ENCODE results near the gene HRCT1. TPM values are rescaled to one million over a fixed set of nuclear protein-coding genes. Genes with fewer than 3 reads are reported as not detected.

Gene HRCT1
- total and polyA plus RNA-seq, 2 experiments from 2014 or later, result not detected

GRCh38 chr9:35908504-35909125, 2.6 kb downstream of the HRCT1 start:
- Mint-ChIP-seq H3K4me1 (peaks cover 53% of the 10 kb centered on the region), H3K36me3 (ENCODE audit: low read depth) (no peaks in the 10 kb centered on the region), H3K27ac (peak overlapping the region; percentile 78; the same call in 1 of the 2 replicates), H3K9me3 (no peaks in the 10 kb centered on the region), H3K4me3 (peak overlapping the region; percentile 40; the same call in 1 of the 3 replicates), H3K27me3 (ENCODE audit: insufficient read depth, low read depth, poor library complexity) (peaks cover 12% of the 10 kb centered on the region)
- ATAC-seq, result no peak
- no peaks in the 10 kb centered on the region for H3K27me3 ChIP-seq (ENCODE audit: insufficient read depth)
- no peak for DNase-seq (ENCODE audit: low spot score)
- H3K9me2 ChIP-seq (ENCODE audit: insufficient read depth), result no peaks in the 10 kb centered on the region
- no peaks in the 10 kb centered on the region for H3K79me2 ChIP-seq (replicated peaks; ENCODE audit: insufficient read depth)
- H3K4me3 ChIP-seq, result no peak overlapping the region
- peak overlapping the region; percentile 60; the same call in 1 of the 2 replicates for H3K27ac ChIP-seq (ENCODE audit: low read depth)
- H3K4me2 ChIP-seq, result peak overlapping the region; percentile 69
- TF ChIP-seq CREB1 (CRISPR knock-in tag; IDR thresholded peaks at IDR 0.05; ENCODE audit: low read depth), result no peak
- H3K4me1 ChIP-seq (ENCODE audit: insufficient read depth), result peaks cover 20% of the 10 kb centered on the region
- H2AFZ ChIP-seq, result peak overlapping the region; percentile 99
- no peaks in the 10 kb centered on the region for H3F3A ChIP-seq (replicated peaks; ENCODE audit: low read depth)
- no peaks in the 10 kb centered on the region for H4K20me1 ChIP-seq (replicated peaks; ENCODE audit: insufficient read depth)
- no peaks in the 10 kb centered on the region for H3K36me3 ChIP-seq (ENCODE audit: insufficient read depth)

GRCh38 chr9:35909274-35909673, 3.3 kb downstream of the HRCT1 start, which contains the start of gene SPAAR:
SPAAR (plus strand) TSS chr9:35909490; CDS start chr9:35910464, 974 bp downstream.
- peaks cover 53% of the 10 kb centered on the region for H3K4me1 Mint-ChIP-seq
- Histone ChIP-seq H3K27me3 (ENCODE audit: insufficient read depth) (no peaks in the 10 kb centered on the region), H3F3A (replicated peaks; ENCODE audit: low read depth) (peaks cover 3% of the 10 kb centered on the region; the same call in 1 of the 2 replicates), H3K9me2 (ENCODE audit: insufficient read depth) (no peaks in the 10 kb centered on the region), H3K4me1 (ENCODE audit: insufficient read depth) (peaks cover 20% of the 10 kb centered on the region), H3K79me2 (replicated peaks; ENCODE audit: insufficient read depth) (no peaks in the 10 kb centered on the region), H2AFZ (peak within 1 kb of the TSS; percentile 99), H4K20me1 (replicated peaks; ENCODE audit: insufficient read depth) (no peaks in the 10 kb centered on the region), H3K4me3 (no peak within 1 kb of the TSS), H3K4me2 (peak within 1 kb of the TSS; percentile 69), H3K27ac (ENCODE audit: low read depth) (peak within 1 kb of the TSS; percentile 60; the same call in 1 of the 2 replicates), H3K36me3 (ENCODE audit: insufficient read depth) (no peaks in the 10 kb centered on the region)
- DNase-seq (ENCODE audit: low spot score) (no peak), ATAC-seq (no peak)
- peaks cover 11% of the 10 kb centered on the region for H3K27me3 Mint-ChIP-seq (ENCODE audit: insufficient read depth, low read depth, poor library complexity)
- H3K36me3 Mint-ChIP-seq (ENCODE audit: low read depth), result no peaks in the 10 kb centered on the region
- H3K4me3 Mint-ChIP-seq, result peak within 1 kb of the TSS; percentile 40; the same call in 1 of the 3 replicates
- H3K9me3 Mint-ChIP-seq, result no peaks in the 10 kb centered on the region
- peak within 1 kb of the TSS; percentile 78 for H3K27ac Mint-ChIP-seq
- no peak for TF ChIP-seq POLR2AphosphoS5 (IDR thresholded peaks at IDR 0.05; ENCODE audit: low read depth)
- TF ChIP-seq CREB1 (CRISPR knock-in tag; IDR thresholded peaks at IDR 0.05; ENCODE audit: low read depth), result no peak
- TF ChIP-seq ZNF331 (CRISPR knock-in tag; IDR thresholded peaks at IDR 0.05; ENCODE audit: low read depth), result no peak
- no peak for TF ChIP-seq EZH2 (IDR thresholded peaks at IDR 0.05; ENCODE audit: low read depth, unreplicated experiment)

- H3K79me2 ChIP-seq (replicated peaks; ENCODE audit: insufficient read depth), result no peaks in the 10 kb centered on the region
- H2AFZ ChIP-seq, result peak overlapping the region; percentile 99
- no peaks in the 10 kb centered on the region for H4K20me1 ChIP-seq (replicated peaks; ENCODE audit: insufficient read depth)
- no peak overlapping the region for H3K4me2 ChIP-seq
- H3K9me2 ChIP-seq (ENCODE audit: insufficient read depth), result no peaks in the 10 kb centered on the region
- no peak for DNase-seq (ENCODE audit: low spot score)
- Mint-ChIP-seq H3K4me3 (no peak overlapping the region), H3K27me3 (ENCODE audit: insufficient read depth, low read depth, poor library complexity) (peaks cover 12% of the 10 kb centered on the region), H3K27ac (no peak overlapping the region), H3K9me3 (no peaks in the 10 kb centered on the region), H3K36me3 (ENCODE audit: low read depth) (no peaks in the 10 kb centered on the region), H3K4me1 (peaks cover 48% of the 10 kb centered on the region)
- no peak overlapping the region for H3K4me3 ChIP-seq
- TF ChIP-seq CTCF (conservative IDR thresholded peaks at IDR 0.05; ENCODE audit: low read depth in 2 of 2) (0 out of 4 replicates have a peak, but pooled peaks of 1 of the 2 experiments have one; percentile 4), CREB1 (CRISPR knock-in tag; IDR thresholded peaks at IDR 0.05; ENCODE audit: low read depth) (no peak)
- peaks cover 20% of the 10 kb centered on the region for H3K4me1 ChIP-seq (ENCODE audit: insufficient read depth)
- no peak overlapping the region for H3K27ac ChIP-seq (ENCODE audit: low read depth)
- peaks cover 4% of the 10 kb centered on the region; the same call in 1 of the 2 replicates for H3F3A ChIP-seq (replicated peaks; ENCODE audit: low read depth)
- H3K36me3 ChIP-seq (ENCODE audit: insufficient read depth), result no peaks in the 10 kb centered on the region
- no peaks in the 10 kb centered on the region for H3K27me3 ChIP-seq (ENCODE audit: insufficient read depth)
- no peak for ATAC-seq
Observed at GRCh38 chr9:35909687-35910612, 3.9 kb downstream of the HRCT1 start.
